Neuron (in vitro differentiated cells): ENCODE data around the gene POC1A.
"Not testable (repeated sequence)": the region's sequence is repeated elsewhere in the genome, so short reads cannot be mapped to it uniquely, and the experiment has no call there.

Experiments used
- H2AFZ ChIP-seq: one replicate; pipeline ENCODE4 v1.6.1; 2013; ENCODE audit warnings: low read depth, mild to moderate bottlenecking, inconsistent platforms, low read length, moderate library complexity
- H3K27me3 ChIP-seq: one replicate; pipeline ENCODE4 v1.6.1; 2013; ENCODE audit warnings: low read length; ENCODE audit not compliant: insufficient read depth
- H3K36me3 ChIP-seq: one replicate; pipeline ENCODE4 v1.6.1; 2013; ENCODE audit warnings: low read length; ENCODE audit not compliant: insufficient read depth
- H3K4me1 ChIP-seq: one replicate; pipeline ENCODE4 v1.6.1; 2013; ENCODE audit warnings: low read length; ENCODE audit not compliant: insufficient read depth
- H3K4me3 ChIP-seq: 2 replicates; pipeline ENCODE4 v1.5.1; 2013; ENCODE audit warnings: mild to moderate bottlenecking, low read length, moderate library complexity
- H3K9me3 ChIP-seq: one replicate; pipeline ENCODE4 v1.6.1; 2013; ENCODE audit warnings: low read length

The POC1A gene

DNA sequence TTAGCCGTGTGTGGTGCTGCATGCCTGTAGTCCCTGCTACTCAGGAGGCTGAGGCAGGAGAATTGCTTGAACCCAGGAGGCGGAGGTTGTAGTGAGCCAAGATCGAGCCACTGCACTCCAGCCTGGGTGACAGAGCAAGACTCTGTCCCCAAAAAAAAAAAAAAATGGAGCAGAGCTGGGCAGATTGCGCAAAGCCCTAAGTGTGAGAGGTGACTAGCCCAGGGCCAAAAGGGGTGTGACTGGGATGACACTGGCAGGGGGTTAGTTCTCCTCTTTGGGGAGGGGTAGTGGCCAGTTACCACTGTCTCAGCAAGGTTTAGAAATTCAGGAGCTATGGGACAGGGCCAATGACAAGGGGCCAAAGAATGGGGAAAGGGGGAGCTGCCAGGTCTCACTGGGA is 23.9 kb upstream of the POC1A start:
- not testable (repeated sequence) for H3K9me3 ChIP-seq, H3K4me1 ChIP-seq, H3K27me3 ChIP-seq, H3K4me3 ChIP-seq, H2AFZ ChIP-seq, H3K36me3 ChIP-seq

DNA sequence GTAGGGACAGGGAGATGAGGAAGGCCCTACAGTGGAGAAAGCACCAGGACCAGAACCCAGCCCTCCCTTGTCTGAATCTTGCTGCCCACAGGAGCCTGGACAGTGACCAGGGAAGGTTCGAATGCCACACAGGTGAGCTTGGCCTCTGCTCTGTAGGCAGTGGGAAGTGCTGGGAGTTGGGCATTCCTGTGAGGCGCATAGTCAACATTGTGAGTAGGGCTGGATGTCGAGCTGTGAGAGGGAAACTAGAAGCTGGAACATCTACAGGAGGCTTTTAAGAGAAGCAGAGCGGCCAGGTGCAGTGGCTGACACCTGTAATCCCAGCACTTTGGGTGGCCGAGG is 23.4 kb upstream of the POC1A start:
- Histone ChIP-seq H2AFZ (no peak overlapping the region), H3K27me3 (peaks cover 2% of the 10 kb centered on the region), H3K9me3 (no peaks in the 10 kb centered on the region), H3K36me3 (no peaks in the 10 kb centered on the region), H3K4me1 (no peaks in the 10 kb centered on the region), H3K4me3 (no peak overlapping the region)

DNA sequence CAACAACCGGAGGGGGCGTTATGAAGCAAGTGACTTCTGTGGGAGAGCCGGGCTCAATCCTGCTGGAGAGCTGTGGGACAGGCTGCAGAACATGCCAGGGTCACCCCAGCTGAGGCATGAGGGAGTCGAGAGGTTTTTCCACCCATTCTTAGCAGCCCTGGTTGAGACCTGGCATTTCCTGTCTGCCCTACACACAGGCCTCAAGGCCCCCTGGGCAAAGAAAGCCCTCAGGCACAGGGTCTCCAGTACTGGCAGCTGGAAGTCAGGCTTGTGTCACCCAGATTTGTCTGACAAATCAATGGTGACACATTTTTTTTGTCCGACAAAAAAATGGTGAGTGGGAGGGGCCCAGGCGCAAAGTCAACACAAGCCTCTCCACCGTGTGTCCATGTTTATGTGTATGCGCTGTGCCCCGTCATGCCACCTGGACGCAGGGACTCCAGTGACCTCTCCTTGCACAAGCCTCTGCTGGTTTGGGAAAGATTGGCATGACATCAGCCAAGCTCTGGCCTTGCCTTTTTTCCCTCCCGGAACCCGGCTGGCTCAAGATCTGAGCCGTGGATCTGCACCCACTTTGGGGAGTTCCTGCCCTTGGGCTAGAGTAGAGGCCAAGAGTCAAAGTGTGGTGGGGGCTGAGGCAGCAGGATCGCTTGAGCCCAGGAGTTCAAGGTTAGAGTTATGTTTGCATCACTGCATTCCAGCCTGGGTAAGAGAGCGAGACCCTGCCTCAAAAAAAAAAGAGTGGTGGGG is 22.9 kb upstream of the POC1A start:
- no peak overlapping the region for H2AFZ ChIP-seq
- H3K36me3 ChIP-seq, result no peaks in the 10 kb centered on the region
- H3K9me3 ChIP-seq, result no peaks in the 10 kb centered on the region
- H3K4me3 ChIP-seq, result no peak overlapping the region
- H3K4me1 ChIP-seq, result no peaks in the 10 kb centered on the region
- peaks cover 4% of the 10 kb centered on the region for H3K27me3 ChIP-seq

DNA sequence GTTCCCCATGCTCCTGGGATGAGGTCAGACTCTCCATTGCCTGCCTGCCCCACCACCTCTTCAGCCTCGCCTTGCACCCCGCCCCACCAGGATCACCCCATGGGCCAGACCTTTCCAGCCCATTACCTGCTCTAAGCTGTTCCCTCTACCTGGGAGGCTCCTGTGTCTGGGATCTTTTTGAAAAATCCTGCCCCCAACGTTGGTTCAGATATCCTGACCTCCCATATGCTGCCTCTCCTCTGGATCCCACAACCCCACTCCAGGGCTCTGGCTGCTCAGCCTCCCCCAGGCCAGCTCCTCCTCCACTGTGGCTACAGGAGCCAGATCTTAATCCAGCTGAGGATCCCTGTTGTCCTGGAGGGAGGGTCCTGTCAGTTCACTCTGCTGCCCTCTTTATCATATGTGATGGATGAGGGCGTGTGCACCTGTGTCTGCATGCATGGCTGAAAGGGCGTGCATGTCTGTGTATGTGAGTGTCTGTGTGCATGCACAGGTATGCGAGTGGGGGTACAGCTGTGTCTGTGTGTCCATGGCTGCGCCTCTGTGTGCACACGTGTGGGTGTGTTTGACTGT is 22.0 kb upstream of the POC1A start:
- Histone ChIP-seq H3K4me3 (no peak overlapping the region), H3K27me3 (peaks cover 13% of the 10 kb centered on the region), H2AFZ (no peak overlapping the region), H3K9me3 (no peaks in the 10 kb centered on the region), H3K36me3 (no peaks in the 10 kb centered on the region), H3K4me1 (no peaks in the 10 kb centered on the region)

DNA sequence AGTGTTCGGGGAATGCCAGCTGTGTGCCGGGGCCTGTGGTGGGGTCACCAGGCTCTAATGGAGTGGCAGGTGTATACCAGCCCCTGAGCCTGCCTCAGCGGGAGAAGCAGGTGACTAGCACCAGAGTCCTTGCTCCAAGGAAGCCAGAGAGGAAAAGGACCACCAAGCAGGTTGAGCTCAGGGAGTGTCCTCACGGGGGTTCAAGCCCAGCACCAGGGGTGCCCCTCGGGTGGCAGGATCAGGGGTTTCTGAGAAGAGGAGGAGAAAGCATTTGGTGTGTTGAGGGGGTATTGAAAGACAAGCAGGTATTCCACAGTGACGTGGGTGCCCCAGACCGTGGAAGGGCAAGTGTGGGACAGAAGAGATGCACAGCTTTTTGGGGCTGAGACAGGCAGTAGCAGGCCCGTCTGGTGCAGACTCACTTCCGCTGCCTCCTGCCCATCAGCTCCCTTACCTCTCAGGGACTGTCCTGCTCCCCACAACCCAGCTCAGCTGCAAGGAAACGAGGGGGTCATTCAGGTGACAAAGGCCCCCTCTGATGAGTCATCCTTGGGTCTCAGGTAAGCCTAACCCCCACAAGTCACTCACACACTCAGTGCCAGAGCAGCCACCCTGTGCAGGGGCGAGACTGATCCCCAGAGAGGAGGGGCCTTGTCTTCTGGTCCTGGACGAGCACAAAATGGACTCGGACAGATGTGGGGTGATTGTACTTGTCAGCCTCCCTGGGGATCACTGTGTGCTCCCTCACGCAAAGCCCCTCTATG is 21.4 kb upstream of the POC1A start:
- H3K36me3 ChIP-seq, result no peaks in the 10 kb centered on the region
- no peak overlapping the region for H2AFZ ChIP-seq
- H3K27me3 ChIP-seq, result peaks cover 18% of the 10 kb centered on the region
- H3K4me1 ChIP-seq, result no peaks in the 10 kb centered on the region
- no peaks in the 10 kb centered on the region for H3K9me3 ChIP-seq
- H3K4me3 ChIP-seq, result no peak overlapping the region

DNA sequence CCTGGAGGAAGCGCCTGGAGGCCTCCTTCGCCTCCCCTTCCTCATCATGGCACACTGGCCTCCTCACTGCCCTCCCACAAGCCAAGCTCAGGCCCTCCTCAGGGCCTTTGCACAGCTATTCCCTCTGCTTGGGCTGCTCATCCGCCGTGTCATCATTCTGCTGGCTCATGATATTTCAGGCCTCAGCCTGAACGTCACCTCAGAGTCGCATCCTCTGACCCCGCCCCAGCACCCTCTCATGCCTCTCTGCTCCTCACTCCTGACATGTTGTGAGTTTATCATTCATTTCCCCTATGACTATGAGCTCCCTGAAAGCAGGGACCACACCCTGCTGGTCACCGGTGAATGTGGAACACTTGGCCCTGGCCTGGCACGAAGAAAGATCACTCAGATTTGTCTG is 20.7 kb upstream of the POC1A start:
- Histone ChIP-seq H3K4me1 (no peaks in the 10 kb centered on the region), H2AFZ (no peak overlapping the region), H3K4me3 (no peak overlapping the region), H3K27me3 (peaks cover 18% of the 10 kb centered on the region), H3K36me3 (no peaks in the 10 kb centered on the region), H3K9me3 (no peaks in the 10 kb centered on the region)

DNA sequence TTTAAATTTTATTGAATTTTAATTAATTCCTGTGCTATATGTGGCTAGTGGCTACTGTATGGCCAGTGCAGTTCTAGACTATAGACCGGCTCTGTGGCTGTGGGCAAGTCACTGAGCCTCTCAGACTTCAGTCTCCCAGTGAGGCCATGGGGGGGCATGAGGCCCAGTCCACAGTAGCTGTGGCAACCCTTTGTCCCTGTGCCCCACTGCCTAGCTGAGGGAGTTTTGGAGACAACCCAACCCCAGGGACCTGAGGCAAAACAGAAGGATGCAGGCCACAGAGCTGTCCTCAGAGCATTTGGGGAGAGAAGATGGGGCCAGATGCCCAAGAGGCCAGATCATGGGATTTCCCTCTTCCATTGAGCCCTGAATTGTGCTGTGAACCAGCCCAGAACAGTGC is 18.9 kb upstream of the POC1A start:
- Histone ChIP-seq H2AFZ (no peak overlapping the region), H3K36me3 (no peaks in the 10 kb centered on the region), H3K27me3 (peaks cover 18% of the 10 kb centered on the region), H3K4me1 (no peaks in the 10 kb centered on the region), H3K9me3 (no peaks in the 10 kb centered on the region), H3K4me3 (no peak overlapping the region)

DNA sequence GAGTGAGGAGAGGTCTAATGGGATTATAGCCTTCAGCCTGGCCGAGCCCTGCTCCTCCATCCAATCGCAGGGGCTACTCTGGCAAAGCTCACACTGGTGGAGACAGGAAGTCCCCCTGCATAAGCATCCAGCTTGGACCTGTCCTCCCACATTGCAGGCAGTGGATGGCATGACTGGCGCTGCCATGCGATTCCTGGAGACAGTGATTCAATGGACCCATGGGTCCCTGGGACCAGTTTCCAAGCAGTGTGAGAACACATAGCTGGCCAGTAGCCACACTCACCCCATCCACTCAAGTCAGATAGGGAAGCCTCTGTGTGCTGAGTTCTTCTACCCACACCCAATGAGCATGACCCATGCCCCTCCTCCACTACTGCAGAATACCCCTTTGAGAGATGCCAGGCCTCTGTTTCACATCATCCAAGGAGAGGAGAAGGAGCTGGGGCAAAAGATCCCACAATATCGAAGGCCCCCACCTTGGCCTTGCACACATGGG is 18.1 kb upstream of the POC1A start:
- H3K27me3 ChIP-seq, result peaks cover 16% of the 10 kb centered on the region
- H3K36me3 ChIP-seq, result no peaks in the 10 kb centered on the region
- H3K4me3 ChIP-seq, result no peak overlapping the region
- no peak overlapping the region for H2AFZ ChIP-seq
- no peaks in the 10 kb centered on the region for H3K4me1 ChIP-seq
- H3K9me3 ChIP-seq, result no peaks in the 10 kb centered on the region

DNA sequence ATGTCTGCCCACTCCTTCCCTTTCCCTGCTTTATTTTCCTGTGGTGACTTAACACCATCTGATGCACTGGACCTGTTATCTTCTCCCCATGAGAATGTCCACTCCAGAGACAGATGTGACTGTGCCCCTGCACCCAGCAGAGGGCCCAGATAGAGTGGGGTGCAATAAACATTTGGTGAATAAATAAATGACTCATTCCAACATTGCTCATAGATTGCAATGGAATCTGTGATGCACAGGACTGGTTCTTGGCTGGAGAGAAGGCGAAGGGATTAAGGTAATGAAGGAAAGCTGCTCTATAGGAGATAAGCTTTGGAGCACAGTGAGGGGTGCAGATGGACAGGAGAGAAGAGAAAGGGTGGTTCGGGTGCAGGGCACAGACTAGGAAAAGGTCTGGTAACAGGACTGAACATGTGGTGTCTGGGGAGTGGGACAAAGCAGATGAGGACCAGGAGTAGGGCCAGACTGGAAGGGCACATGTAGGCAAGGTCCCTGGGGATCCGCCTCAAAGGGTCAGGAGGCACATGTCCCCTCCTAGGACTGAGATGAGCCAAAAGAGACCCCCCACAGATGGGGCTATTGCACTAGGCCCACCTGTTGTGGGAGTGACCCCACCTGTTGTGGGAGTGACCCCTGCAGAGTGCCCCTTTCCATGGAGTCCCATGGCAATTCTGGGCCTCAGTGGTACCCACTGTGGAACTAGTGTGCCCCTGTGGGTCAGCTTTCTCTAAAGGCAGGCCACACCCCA is 17.5 kb upstream of the POC1A start:
- Histone ChIP-seq H3K27me3 (peaks cover 16% of the 10 kb centered on the region), H3K4me1 (no peaks in the 10 kb centered on the region), H3K36me3 (no peaks in the 10 kb centered on the region), H3K4me3 (no peak overlapping the region), H3K9me3 (no peaks in the 10 kb centered on the region), H2AFZ (no peak overlapping the region)

DNA sequence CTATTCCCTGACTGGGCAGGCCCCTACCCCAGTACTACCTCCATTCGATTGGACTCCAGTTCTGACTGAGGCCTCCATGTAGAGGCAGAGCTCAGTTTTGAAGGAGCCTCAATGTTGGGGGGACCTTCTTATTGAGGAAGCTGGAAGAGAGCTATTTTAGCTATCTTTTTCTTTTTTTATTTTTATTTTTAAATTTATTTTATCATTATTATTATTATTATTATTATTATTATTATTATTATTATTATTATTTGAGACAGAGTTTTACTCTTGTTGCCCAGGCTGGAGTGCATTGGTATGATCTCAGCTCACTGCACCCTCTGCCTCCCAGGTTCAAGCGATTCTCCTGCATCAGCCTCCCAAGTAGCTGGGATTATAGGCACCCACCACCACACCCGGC is 16.0 kb upstream of the POC1A start:
- not testable (repeated sequence) for H3K4me1 ChIP-seq, H2AFZ ChIP-seq, H3K9me3 ChIP-seq, H3K4me3 ChIP-seq, H3K36me3 ChIP-seq
- peaks cover 16% of the 10 kb centered on the region for H3K27me3 ChIP-seq

DNA sequence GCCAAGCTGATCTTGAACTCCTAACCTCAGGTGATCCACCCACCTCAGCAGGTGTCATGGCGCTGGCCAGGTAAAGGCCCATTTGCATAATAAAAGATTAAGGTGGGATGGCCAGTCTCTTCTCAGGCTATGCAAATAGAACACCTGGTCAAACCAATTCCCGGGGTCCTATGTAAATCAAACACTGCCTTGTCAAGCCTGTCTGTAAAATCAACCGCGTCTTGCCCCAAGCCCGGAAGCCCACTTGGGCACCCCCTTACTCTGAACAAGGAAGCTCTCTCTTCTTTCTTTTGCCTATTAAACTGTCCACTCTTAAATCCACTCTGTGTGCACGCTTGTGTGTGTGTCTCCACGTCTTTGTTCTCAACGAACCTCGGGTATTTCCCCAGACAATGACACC is 13.0 kb upstream of the POC1A start:
- Histone ChIP-seq H3K9me3 (no peaks in the 10 kb centered on the region), H3K27me3 (peaks cover 15% of the 10 kb centered on the region), H3K4me3 (no peak overlapping the region)

DNA sequence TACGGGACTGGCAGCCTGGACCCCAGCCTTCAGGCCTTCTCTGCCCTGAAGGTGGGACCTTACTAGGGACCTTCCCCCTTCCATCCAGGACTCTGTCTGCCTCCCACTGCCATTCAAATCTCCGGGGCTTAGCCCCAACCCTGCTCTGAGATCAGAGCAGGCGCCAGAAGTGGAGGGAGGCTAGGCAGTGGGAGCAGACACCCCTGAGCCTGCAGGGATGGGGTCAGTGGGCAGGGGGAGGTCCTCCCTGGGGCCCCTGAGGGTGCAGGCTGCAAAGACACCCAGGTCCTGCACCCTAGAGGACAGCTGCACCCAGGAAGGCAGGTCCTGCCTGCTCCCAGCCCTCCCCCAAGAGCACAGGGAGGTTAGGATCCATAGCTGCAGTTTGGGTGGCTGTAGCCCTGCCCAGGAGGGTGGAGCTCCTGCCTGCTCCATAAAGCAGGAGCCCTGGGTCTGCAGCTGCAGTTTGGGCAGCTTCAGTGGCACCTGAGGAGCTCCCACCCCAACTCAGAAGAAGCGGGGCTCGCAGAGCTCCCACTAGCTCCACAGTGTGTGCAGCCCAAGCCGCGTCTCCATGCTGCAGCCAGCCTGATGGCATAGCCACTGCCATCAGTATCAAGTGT is 8.1 kb upstream of the POC1A start:
- Histone ChIP-seq H3K27me3 (no peaks in the 10 kb centered on the region), H3K36me3 (no peaks in the 10 kb centered on the region), H3K4me3 (no peak overlapping the region), H3K4me1 (no peaks in the 10 kb centered on the region), H3K9me3 (no peaks in the 10 kb centered on the region), H2AFZ (no peak overlapping the region)

More for the DNA sequence above, 13.0 kb upstream of the POC1A start:
- no peaks in the 10 kb centered on the region for H3K4me1 ChIP-seq
- no peaks in the 10 kb centered on the region for H3K36me3 ChIP-seq
- H2AFZ ChIP-seq, result no peak overlapping the region
